B cell (primary cell): ENCODE results near the gene SLC22A2.

Source experiments
- EZH2 ChIP-seq: IDR thresholded peaks from 2 replicates; pipeline ENCODE4 v1.6.1; 2012; ENCODE audit warnings: borderline replicate concordance, low read depth, mild to moderate bottlenecking, moderate library complexity, low read length; ENCODE audit not compliant: insufficient read depth, poor library complexity, severe bottlenecking
- TF ChIP-seq, protein P1 (sequence below): fragments of 200-600 bp; IDR thresholded peaks from one replicate; pipeline ENCODE4 v1.8.0; 2022; ENCODE audit warnings: antibody characterized with exemption, mild to moderate bottlenecking

DNA sequence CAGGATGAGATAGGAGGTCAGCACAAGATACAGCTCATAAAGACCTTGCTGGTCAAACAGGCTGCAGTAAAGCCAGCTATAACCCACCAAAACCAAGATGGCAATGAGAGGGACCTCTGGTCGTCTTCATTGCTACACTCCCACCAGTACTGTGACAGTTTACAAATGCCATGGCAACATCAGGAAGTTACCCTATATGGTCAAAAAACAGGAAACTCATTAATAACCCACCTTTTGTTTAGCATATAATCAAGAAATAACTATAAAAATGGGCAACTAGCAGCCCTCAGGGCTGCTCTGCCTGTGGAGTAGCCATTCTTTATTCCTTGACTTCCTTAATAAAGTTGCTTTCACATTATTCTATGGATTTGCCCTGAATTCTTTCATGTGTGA lies 30.9 kb downstream of the SLC22A2 start:
- TF ChIP-seq, protein P1, sequence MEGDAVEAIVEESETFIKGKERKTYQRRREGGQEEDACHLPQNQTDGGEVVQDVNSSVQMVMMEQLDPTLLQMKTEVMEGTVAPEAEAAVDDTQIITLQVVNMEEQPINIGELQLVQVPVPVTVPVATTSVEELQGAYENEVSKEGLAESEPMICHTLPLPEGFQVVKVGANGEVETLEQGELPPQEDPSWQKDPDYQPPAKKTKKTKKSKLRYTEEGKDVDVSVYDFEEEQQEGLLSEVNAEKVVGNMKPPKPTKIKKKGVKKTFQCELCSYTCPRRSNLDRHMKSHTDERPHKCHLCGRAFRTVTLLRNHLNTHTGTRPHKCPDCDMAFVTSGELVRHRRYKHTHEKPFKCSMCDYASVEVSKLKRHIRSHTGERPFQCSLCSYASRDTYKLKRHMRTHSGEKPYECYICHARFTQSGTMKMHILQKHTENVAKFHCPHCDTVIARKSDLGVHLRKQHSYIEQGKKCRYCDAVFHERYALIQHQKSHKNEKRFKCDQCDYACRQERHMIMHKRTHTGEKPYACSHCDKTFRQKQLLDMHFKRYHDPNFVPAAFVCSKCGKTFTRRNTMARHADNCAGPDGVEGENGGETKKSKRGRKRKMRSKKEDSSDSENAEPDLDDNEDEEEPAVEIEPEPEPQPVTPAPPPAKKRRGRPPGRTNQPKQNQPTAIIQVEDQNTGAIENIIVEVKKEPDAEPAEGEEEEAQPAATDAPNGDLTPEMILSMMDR: no peak
- TF ChIP-seq EZH2: no peak
